WTC11 (cell line): Measurements from ENCODE around the gene ACAA1. TPM values are rescaled to one million over a fixed set of nuclear protein-coding genes. Genes with fewer than 3 reads are reported as not detected.
A peak's percentile ranks its signal among the peaks of the same experiment; 100 is the strongest.

Experiments
- ATAC-seq: fragments of 200-7000 bp; cut with Tn5 transposase; 2 replicates; pipeline ENCODE4 v1.10.0; 2021; ENCODE audit warnings: mild to moderate bottlenecking, moderate library complexity
- CTCF ChIA-PET: fragments of 300-600 bp; sonication (Branson Sonifier 250); formaldehyde crosslinking; loops from one replicate; lab custom pipeline; 2021; ENCODE audit warnings: antibody characterized with exemption; lab: Charles Lee
- POLR2A ChIA-PET: fragments of 350-600 bp; sonication (Branson Sonifier 250); formaldehyde crosslinking; loops from one replicate; lab custom pipeline; 2021; ENCODE audit warnings: antibody characterized with exemption; lab: Charles Lee
- DNase-seq: peaks from one replicate; pipeline ENCODE4 v3.0.0; 2021; ENCODE audit warnings: low spot score
- H3K27ac Mint-ChIP-seq: 2 replicates; pipeline ENCODE4 v1.8.0; 2021; ENCODE audit warnings: mixed read lengths
- H3K27me3 Mint-ChIP-seq: 2 replicates; pipeline ENCODE4 v1.8.0; 2021; ENCODE audit warnings: low read depth, mild to moderate bottlenecking, moderate library complexity, mixed read lengths
- H3K36me3 Mint-ChIP-seq: 2 replicates; pipeline ENCODE4 v1.8.0; 2021; ENCODE audit warnings: mixed read lengths
- H3K4me1 Mint-ChIP-seq: 2 replicates; pipeline ENCODE4 v1.8.0; 2022; ENCODE audit warnings: mixed read lengths
- H3K4me3 Mint-ChIP-seq: 2 replicates; pipeline ENCODE4 v1.8.0; 2021; ENCODE audit warnings: mild to moderate bottlenecking, moderate library complexity, mixed read lengths
- H3K9me3 Mint-ChIP-seq: 2 replicates; pipeline ENCODE4 v1.8.0; 2021; ENCODE audit warnings: mixed read lengths
- CTCF ChIP-seq: fragments of 200-600 bp; IDR thresholded peaks from 2 replicates; pipeline ENCODE4 v1.8.0; 2022; ENCODE audit warnings: antibody characterized with exemption
- GABPB1 ChIP-seq: sonication (generic); formaldehyde crosslinking; IDR thresholded peaks from 2 replicates; pipeline ENCODE4 v1.8.1; 2023; ENCODE audit warnings: mild to moderate bottlenecking, missing genetic modification reagents
- MYBL2 ChIP-seq: sonication (generic); formaldehyde crosslinking; IDR thresholded peaks from 2 replicates; pipeline ENCODE4 v1.8.1; 2023; ENCODE audit warnings: mild to moderate bottlenecking, moderate library complexity, missing genetic modification reagents
- NFYB ChIP-seq: sonication (generic); formaldehyde crosslinking; conservative IDR thresholded peaks from 2 replicates; pipeline ENCODE4 v1.8.0; 2022; ENCODE audit warnings: low read depth, missing genetic modification reagents
- PRDM15 ChIP-seq: sonication (generic); formaldehyde crosslinking; IDR thresholded peaks from 2 replicates; pipeline ENCODE4 v1.8.0; 2022; ENCODE audit warnings: missing genetic modification reagents
- SMAD4 ChIP-seq: sonication (generic); formaldehyde crosslinking; IDR thresholded peaks from 2 replicates; pipeline ENCODE4 v1.8.0; 2022; ENCODE audit warnings: mild to moderate bottlenecking, missing genetic modification reagents
- ZNF263 ChIP-seq: sonication (generic); formaldehyde crosslinking; IDR thresholded peaks from 2 replicates; pipeline ENCODE4 v1.8.1; 2022; ENCODE audit warnings: low read depth, mild to moderate bottlenecking, moderate library complexity, missing genetic modification reagents
- ZNF317 ChIP-seq: sonication (generic); formaldehyde crosslinking; IDR thresholded peaks from 2 replicates; pipeline ENCODE4 v1.8.1; 2023; ENCODE audit warnings: low read depth, mild to moderate bottlenecking, moderate library complexity, missing genetic modification reagents, borderline replicate concordance
- total RNA-seq: library from RNA; stranded (reverse); gene quantifications from 3 replicates; pipeline ENCODE4 v1.2.3, GENCODE V29; 2021
- TF ChIP-seq, protein P1 (sequence below): sonication (generic); formaldehyde crosslinking; IDR thresholded peaks from 2 replicates; pipeline ENCODE4 v1.8.1; 2022; ENCODE audit warnings: low read depth, missing genetic modification reagents, borderline replicate concordance
- TF ChIP-seq, protein P2 (sequence below): sonication (generic); formaldehyde crosslinking; IDR thresholded peaks from 2 replicates; pipeline ENCODE4 v1.8.1; 2023; ENCODE audit warnings: mild to moderate bottlenecking, missing genetic modification reagents, moderate library complexity
- TF ChIP-seq, protein P3 (sequence below): sonication (generic); formaldehyde crosslinking; IDR thresholded peaks from 2 replicates; pipeline ENCODE4 v1.8.0; 2023; ENCODE audit warnings: mild to moderate bottlenecking, missing genetic modification reagents
- TF ChIP-seq, protein P4 (sequence below): sonication (generic); formaldehyde crosslinking; conservative IDR thresholded peaks from 2 replicates; pipeline ENCODE4 v1.8.1; 2022; ENCODE audit warnings: mild to moderate bottlenecking, missing genetic modification reagents

The ACAA1 gene
- total RNA-seq, 1 experiment from 2014 or later = 46.5 TPM

DNA sequence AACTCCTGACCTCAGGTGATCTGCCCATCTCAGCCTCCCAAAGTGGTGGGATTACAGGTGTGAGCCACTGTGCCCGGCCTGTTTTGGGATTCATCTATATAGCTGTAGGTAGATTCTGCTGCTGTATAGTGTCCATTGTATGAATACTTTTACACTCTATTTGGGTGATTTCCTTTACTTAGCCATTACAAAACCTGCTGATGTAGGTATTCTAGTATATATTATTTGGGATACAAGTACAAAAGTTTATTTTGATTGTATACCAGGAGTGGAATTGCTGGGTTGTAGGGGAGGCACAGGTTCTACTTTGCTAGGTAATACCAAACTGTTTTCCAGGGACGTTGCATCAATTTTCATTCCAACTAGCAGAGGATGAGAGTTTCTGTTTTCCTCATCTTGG is 18.9 kb upstream of the ACAA1 start (continued):
- TF ChIP-seq, protein P1, sequence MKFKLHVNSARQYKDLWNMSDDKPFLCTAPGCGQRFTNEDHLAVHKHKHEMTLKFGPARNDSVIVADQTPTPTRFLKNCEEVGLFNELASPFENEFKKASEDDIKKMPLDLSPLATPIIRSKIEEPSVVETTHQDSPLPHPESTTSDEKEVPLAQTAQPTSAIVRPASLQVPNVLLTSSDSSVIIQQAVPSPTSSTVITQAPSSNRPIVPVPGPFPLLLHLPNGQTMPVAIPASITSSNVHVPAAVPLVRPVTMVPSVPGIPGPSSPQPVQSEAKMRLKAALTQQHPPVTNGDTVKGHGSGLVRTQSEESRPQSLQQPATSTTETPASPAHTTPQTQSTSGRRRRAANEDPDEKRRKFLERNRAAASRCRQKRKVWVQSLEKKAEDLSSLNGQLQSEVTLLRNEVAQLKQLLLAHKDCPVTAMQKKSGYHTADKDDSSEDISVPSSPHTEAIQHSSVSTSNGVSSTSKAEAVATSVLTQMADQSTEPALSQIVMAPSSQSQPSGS (CRISPR knock-in tag) = no peak
- TF ChIP-seq, protein P2, sequence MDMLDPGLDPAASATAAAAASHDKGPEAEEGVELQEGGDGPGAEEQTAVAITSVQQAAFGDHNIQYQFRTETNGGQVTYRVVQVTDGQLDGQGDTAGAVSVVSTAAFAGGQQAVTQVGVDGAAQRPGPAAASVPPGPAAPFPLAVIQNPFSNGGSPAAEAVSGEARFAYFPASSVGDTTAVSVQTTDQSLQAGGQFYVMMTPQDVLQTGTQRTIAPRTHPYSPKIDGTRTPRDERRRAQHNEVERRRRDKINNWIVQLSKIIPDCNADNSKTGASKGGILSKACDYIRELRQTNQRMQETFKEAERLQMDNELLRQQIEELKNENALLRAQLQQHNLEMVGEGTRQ (CRISPR knock-in tag) = no peak
- TF ChIP-seq, protein P3, sequence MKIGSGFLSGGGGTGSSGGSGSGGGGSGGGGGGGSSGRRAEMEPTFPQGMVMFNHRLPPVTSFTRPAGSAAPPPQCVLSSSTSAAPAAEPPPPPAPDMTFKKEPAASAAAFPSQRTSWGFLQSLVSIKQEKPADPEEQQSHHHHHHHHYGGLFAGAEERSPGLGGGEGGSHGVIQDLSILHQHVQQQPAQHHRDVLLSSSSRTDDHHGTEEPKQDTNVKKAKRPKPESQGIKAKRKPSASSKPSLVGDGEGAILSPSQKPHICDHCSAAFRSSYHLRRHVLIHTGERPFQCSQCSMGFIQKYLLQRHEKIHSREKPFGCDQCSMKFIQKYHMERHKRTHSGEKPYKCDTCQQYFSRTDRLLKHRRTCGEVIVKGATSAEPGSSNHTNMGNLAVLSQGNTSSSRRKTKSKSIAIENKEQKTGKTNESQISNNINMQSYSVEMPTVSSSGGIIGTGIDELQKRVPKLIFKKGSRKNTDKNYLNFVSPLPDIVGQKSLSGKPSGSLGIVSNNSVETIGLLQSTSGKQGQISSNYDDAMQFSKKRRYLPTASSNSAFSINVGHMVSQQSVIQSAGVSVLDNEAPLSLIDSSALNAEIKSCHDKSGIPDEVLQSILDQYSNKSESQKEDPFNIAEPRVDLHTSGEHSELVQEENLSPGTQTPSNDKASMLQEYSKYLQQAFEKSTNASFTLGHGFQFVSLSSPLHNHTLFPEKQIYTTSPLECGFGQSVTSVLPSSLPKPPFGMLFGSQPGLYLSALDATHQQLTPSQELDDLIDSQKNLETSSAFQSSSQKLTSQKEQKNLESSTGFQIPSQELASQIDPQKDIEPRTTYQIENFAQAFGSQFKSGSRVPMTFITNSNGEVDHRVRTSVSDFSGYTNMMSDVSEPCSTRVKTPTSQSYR = no peak
- TF ChIP-seq CTCF (no peak), GABPB1 (no peak), ZNF263 (CRISPR knock-in tag) (no peak), SMAD4 (no peak)
- TF ChIP-seq, protein P4, sequence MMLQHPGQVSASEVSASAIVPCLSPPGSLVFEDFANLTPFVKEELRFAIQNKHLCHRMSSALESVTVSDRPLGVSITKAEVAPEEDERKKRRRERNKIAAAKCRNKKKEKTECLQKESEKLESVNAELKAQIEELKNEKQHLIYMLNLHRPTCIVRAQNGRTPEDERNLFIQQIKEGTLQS (CRISPR knock-in tag) = no peak

- no peaks in the 10 kb centered on the region for H3K4me1 Mint-ChIP-seq
- CTCF ChIA-PET = no interaction called here
- TF ChIP-seq ZNF317 (CRISPR knock-in tag) = no peak
- peak; percentile 71 for TF ChIP-seq PRDM15 (CRISPR knock-in tag)
- TF ChIP-seq NFYB (CRISPR knock-in tag) = no peak
- no peak for TF ChIP-seq MYBL2 (CRISPR knock-in tag)
- H3K27ac Mint-ChIP-seq = no peak overlapping the region
- H3K9me3 Mint-ChIP-seq = no peaks in the 10 kb centered on the region; the same call in 1 of the 2 replicates
- no peak overlapping the region for H3K4me3 Mint-ChIP-seq
- POLR2A ChIA-PET = no interaction called here
- no peaks in the 10 kb centered on the region; the same call in 1 of the 2 replicates for H3K27me3 Mint-ChIP-seq
- no peaks in the 10 kb centered on the region for H3K36me3 Mint-ChIP-seq
- no peak for DNase-seq
- ATAC-seq = no peak; the same call in none of the 2 replicates
Observed at GRCh38 chr3:38154625-38155255, 17.8 kb upstream of the ACAA1 start.
